Pancreas (tissue), 10 donors: Measurements from ENCODE around the gene RS1. TPM values are rescaled to one million over a fixed set of nuclear protein-coding genes. Genes with fewer than 3 reads are reported as not detected.

ENCODE experiments used
- ATAC-seq, 4 donors: fragments of 200-7000 bp; cut with Tn5 transposase; one replicate each; pipeline versions ENCODE4 v1.8.0 to v1.9.1; 2020; ENCODE audit warnings: mild to moderate bottlenecking in 4 of 4, moderate library complexity in 4 of 4
- DNase-seq, 6 donors: peaks; one replicate each; pipeline ENCODE4 v3.0.0-alpha.2; 2020
- FAIRE-seq: peaks from 2 replicates; lab custom pipeline; 2012; peaks lifted over from hg19 to GRCh38; lab: Jason Lieb, UNC
- H3K27ac ChIP-seq, 4 donors: fragments of 200-600 bp; sonication (generic); 1 replicate in 3 of 4; 2 replicates in 1 of 4; pipeline versions ENCODE4 v1.5.0 to v1.8.0; 2020
- H3K27me3 ChIP-seq, 4 donors: fragments of 200-600 bp; one replicate each; pipeline ENCODE4 v1.8.0; 2021
- H3K36me3 ChIP-seq, 3 donors: fragments of 200-600 bp; sonication (generic) in 1 of 3; one replicate each; pipeline versions ENCODE4 v1.5.0 to v1.8.0; 2020 to 2021
- H3K4me1 ChIP-seq, 3 donors: fragments of 200-600 bp; one replicate each; pipeline ENCODE4 v1.8.0; 2021
- H3K4me3 ChIP-seq, 4 donors: fragments of 200-600 bp; sonication (generic) in 2 of 4; one replicate each; pipeline versions ENCODE4 v1.5.0 to v1.8.0; 2020 to 2021
- H3K9me3 ChIP-seq, 4 donors: fragments of 200-600 bp; one replicate each; pipeline ENCODE4 v1.8.0; 2021
- WGBS, 2 donors: extraction: QIAGEN DNeasy Blood & Tissue Kit; methylation state at CpG; one replicate each; pipeline ENCODE4 v1.1.7; 2013; 5-methylcytosine and 5-hydroxymethylcytosine counted together
- intact Hi-C, 3 donors: fragments of 100-400 bp; cut with DNase I; formaldehyde crosslinking; loops; one replicate each; pipeline versions ENCODE4 v1.11.1 to v1.14.2; 2022
- polyA plus RNA-seq, 2 donors: library from polyadenylated mRNA; stranded (reverse); fragments of 200-250 nt; gene quantifications; one replicate each; pipeline ENCODE4 v1.2.3, GENCODE V29; 2013
- total RNA-seq, 6 donors: library from RNA; stranded (reverse); fragmentation: NEBNext Ultra II Directional in 4 of 6; extraction: Animal tissue kit (Norgen Biotek cat#: 25700) in 4 of 6; gene quantifications; one replicate each; pipeline versions ENCODE4 v1.2.1 to v1.2.4, GENCODE V29; 2021 to 2023
- TF ChIP-seq, protein P1 (sequence below), 4 donors: fragments of 200-600 bp; sonication (generic) in 3 of 4; IDR thresholded peaks; one replicate each; pipeline versions ENCODE4 v1.5.0 to v1.8.0; 2021; ENCODE audit warnings: antibody characterized with exemption in 4 of 4
- donor health status: healthy with polysubstance abuse.
- donor health status: DM: no; HTN: no; CAD: no; lungs with moderate emphysema.
- donor health status: DM: no; HTN: no; CAD: no.
- donor health status: control.
- donor health status: control.
- donor health status: Bipolar disorder and iron deficiency.
- donor health status: DM: yes; HTN: yes; CAD: no.
- donor health status: DM: no; HTN: no; CAD: no.
- donor health status: DM: no; HTN: no; CAD: no.
- donor health status: DM: yes; HTN: yes; CAD: no.

RS1 gene
- total and polyA plus RNA-seq, 8 donors = not detected

DNA sequence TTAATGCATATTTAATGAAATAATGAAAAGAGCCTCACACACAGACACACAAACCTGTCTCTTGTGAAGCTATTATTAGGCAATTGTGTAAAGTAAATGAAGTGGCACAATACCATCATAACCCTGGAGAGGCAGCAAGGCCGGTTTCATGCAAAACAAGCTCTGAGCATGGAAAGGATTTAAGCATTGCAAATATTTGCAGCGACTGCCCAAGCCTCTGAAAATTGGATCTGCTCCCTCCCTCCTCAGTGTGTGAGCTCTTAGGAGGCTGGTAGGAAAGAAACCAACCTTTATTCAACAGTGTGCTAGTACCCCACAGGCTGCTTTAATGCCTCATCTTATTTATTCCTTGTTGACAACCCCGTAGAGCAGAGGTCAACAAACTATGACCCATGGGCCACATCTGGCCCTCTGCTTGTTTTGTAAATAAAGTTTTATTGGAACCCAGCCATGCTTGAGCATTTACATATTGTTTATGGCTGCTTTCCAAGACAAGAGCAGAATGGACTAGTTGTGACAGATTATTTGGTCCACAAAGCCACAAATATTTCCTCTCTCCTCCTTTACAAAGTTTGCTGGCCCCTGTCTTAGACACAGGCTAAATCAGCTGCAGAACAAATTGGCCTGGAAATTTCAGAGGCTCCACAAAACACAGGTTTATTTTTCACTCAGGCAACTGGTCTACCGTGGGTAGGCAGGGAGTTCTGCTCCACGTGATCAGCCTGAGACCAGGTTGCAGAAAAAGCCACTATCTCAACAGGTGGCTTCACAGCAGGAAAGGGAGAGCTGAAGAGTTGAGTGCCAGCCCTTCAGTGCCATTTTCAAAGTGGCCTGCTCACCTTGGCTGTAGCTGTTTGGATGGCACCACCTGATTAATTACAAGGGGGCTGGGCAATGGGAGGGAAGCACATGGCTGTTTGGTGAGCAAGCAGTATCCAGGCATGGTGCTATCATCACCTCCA is 16.8 kb downstream of the RS1 start:
- WGBS, 2 donors = 46 to 48% methylated on average over 5 of the region's 5 CpGs
- FAIRE-seq = no peak

DNA sequence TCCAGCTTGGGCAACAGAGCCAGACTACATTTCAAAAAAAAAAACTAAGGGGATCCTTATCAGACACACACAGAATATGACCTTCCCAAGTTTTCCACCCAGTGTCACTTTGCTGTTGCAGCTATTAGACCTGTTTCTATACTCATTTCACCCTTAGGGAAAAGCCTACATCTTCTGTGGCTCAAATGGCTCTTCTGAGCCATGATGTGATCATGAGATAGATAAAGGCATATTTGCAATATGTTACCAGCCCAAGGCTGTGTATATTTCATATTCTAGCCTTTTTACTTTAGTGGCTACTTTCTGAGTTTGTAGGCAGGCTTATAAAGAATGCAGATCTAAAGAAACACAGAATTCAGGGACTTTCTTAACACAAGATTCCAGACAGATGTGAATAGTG is 19.3 kb downstream of the RS1 start:
- no peak overlapping the region for H3K27ac ChIP-seq
- TF ChIP-seq, protein P1, sequence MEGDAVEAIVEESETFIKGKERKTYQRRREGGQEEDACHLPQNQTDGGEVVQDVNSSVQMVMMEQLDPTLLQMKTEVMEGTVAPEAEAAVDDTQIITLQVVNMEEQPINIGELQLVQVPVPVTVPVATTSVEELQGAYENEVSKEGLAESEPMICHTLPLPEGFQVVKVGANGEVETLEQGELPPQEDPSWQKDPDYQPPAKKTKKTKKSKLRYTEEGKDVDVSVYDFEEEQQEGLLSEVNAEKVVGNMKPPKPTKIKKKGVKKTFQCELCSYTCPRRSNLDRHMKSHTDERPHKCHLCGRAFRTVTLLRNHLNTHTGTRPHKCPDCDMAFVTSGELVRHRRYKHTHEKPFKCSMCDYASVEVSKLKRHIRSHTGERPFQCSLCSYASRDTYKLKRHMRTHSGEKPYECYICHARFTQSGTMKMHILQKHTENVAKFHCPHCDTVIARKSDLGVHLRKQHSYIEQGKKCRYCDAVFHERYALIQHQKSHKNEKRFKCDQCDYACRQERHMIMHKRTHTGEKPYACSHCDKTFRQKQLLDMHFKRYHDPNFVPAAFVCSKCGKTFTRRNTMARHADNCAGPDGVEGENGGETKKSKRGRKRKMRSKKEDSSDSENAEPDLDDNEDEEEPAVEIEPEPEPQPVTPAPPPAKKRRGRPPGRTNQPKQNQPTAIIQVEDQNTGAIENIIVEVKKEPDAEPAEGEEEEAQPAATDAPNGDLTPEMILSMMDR (IDR thresholded peaks at IDR 0.05) = no peak
- no peak for DNase-seq
- H3K4me1 ChIP-seq = no peaks in the 10 kb centered on the region
- H3K36me3 ChIP-seq = no peaks in the 10 kb centered on the region
- H3K9me3 ChIP-seq = no peaks in the 10 kb centered on the region
- H3K4me3 ChIP-seq = no peak overlapping the region
- intact Hi-C loops = no loop called here
- ATAC-seq = no peak
- no peak for FAIRE-seq
- no peaks in the 10 kb centered on the region for H3K27me3 ChIP-seq

More for the DNA sequence above, 16.8 kb downstream of the RS1 start:
- no peaks in the 10 kb centered on the region for H3K27me3 ChIP-seq
- H3K27ac ChIP-seq = no peak overlapping the region
- TF ChIP-seq, protein P1 (IDR thresholded peaks at IDR 0.05) = no peak
- DNase-seq = no peak
- H3K4me1 ChIP-seq = no peaks in the 10 kb centered on the region
- H3K4me3 ChIP-seq = no peak overlapping the region
- H3K36me3 ChIP-seq = no peaks in the 10 kb centered on the region
- intact Hi-C loops = no loop called here
- no peaks in the 10 kb centered on the region for H3K9me3 ChIP-seq
- ATAC-seq = peak in 1 of 4 donors; percentile 20

GRCh38 chrX:18650662-18651061 is 21.2 kb downstream of the RS1 start:
- H3K27me3 ChIP-seq = no peaks in the 10 kb centered on the region
- no peak for DNase-seq
- intact Hi-C loops = no loop called here
- no peaks in the 10 kb centered on the region for H3K36me3 ChIP-seq
- no peaks in the 10 kb centered on the region for H3K4me1 ChIP-seq
- no peak overlapping the region for H3K4me3 ChIP-seq
- 69 to 73% methylated on average over 6 of the region's 6 CpGs for WGBS, 2 donors
- no peaks in the 10 kb centered on the region for H3K9me3 ChIP-seq
- H3K27ac ChIP-seq = no peak overlapping the region
- ATAC-seq = no peak
- TF ChIP-seq, protein P1 (IDR thresholded peaks at IDR 0.05) = no peak
- no peak for FAIRE-seq

GRCh38 chrX:18649498-18649951 is 22.4 kb downstream of the RS1 start:
- H3K27me3 ChIP-seq = no peaks in the 10 kb centered on the region
- H3K4me3 ChIP-seq = no peak overlapping the region
- TF ChIP-seq, protein P1 (IDR thresholded peaks at IDR 0.05) = no peak
- no peak overlapping the region for H3K27ac ChIP-seq
- 52 to 79% methylated on average over 9 of the region's 9 CpGs for WGBS, 2 donors
- H3K36me3 ChIP-seq = no peaks in the 10 kb centered on the region
- no peak for FAIRE-seq
- no peak for ATAC-seq
- no peaks in the 10 kb centered on the region for H3K9me3 ChIP-seq
- H3K4me1 ChIP-seq = no peaks in the 10 kb centered on the region
- intact Hi-C loops = no loop called here
- no peak for DNase-seq

DNA sequence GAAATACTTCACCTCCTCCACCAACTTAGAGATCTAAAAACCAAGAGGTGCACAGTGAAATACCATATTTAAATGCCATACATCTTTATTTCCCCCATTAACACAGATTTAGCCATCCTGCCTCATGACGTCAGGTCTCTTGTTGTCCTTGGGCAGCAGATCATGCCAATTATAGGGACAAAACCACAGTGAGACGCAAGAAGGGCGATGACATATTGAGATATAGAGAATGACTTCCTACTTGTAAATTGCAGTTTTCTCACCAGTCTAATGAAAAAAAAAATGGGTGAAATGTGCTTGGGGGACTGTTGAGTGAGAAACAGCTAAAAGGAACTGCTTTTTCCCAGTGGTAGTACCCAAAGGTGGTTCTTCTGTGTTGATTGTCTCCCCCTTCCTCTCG is 24.3 kb downstream of the RS1 start:
- Histone ChIP-seq H3K4me3 (no peak overlapping the region), H3K4me1 (no peaks in the 10 kb centered on the region), H3K27ac (no peak overlapping the region), H3K9me3 (no peaks in the 10 kb centered on the region), H3K27me3 (no peaks in the 10 kb centered on the region), H3K36me3 (no peaks in the 10 kb centered on the region)
- TF ChIP-seq, protein P1 (IDR thresholded peaks at IDR 0.05) = no peak
- FAIRE-seq (no peak), DNase-seq (no peak), ATAC-seq (no peak)
- intact Hi-C loops = no loop called here
- WGBS, 2 donors = 83 to 88% methylated on average over 4 of the region's 4 CpGs
